K562 (cell line): Measurements from ENCODE around the gene SLX9. TPM values are rescaled to one million over a fixed set of nuclear protein-coding genes. Genes with fewer than 3 reads are reported as not detected.

Experiments used
- ATAC-seq: fragments of 200-7000 bp; cut with Tn5 transposase; 3 replicates; pipeline ENCODE4 v1.9.1; 2020; ENCODE audit warnings: moderate library complexity
- BruUV-seq: library from RNA; stranded (reverse); fragments of 400-500 nt; replicated peaks from 2 replicates; lab custom pipeline; 2021; lab: Mats Ljungman, UMichigan
- CTCF ChIA-PET: fragments of 300-600 bp; formaldehyde crosslinking; extraction: SDS; loops from one replicate; lab custom pipeline; 2021; ENCODE audit warnings: low intra/inter-chr PET ratio; lab: Yijun Ruan, JAX
- POLR2A ChIA-PET: fragments of 300-600, 350-650 bp; sonication (Branson Sonifier 250); formaldehyde crosslinking; extraction: SDS; loops from one replicate; lab custom pipeline; 2021; ENCODE audit warnings: antibody characterized with exemption, inconsistent platforms; lab: Yijun Ruan, JAX
- DNase-seq, 4 experiments: peaks; one replicate each; pipeline versions ENCODE4 v3.0.0 to v3.0.0-alpha.2; 2011 to 2018; ENCODE audit warnings: low spot score in 3 of 4, mixed read lengths in 3 of 4; ENCODE audit errors: extremely low read depth in 1 of 4
- FAIRE-seq: peaks from 2 replicates; lab custom pipeline; 2011; peaks lifted over from hg19 to GRCh38; lab: Jason Lieb, UNC
- H2AFZ ChIP-seq: 2 replicates; pipeline ENCODE4 v1.6.0; 2011; ENCODE audit warnings: low read depth, low read length, control low read depth, inconsistent platforms
- H3K27ac ChIP-seq: fragments of 200-600 bp; 3 replicates; pipeline ENCODE4 v1.8.0; 2011; ENCODE audit warnings: low read depth, mild to moderate bottlenecking, control low read depth, inconsistent platforms, low read length, moderate library complexity, mixed read lengths; ENCODE audit errors: extremely low read depth
- H3K27me3 ChIP-seq, 2 experiments: fragments of 300-600 bp in 1 of 2; 2 replicates in 1 of 2; 3 replicates in 1 of 2; pipeline versions ENCODE4 v1.6.0 to v1.8.0; 2011; ENCODE audit warnings: inconsistent platforms in 2 of 2, low read length in 2 of 2, mild to moderate bottlenecking in 1 of 2, mixed read lengths in 1 of 2, moderate library complexity in 1 of 2; ENCODE audit not compliant: control insufficient read depth in 2 of 2, insufficient read depth in 2 of 2
- H3K36me3 ChIP-seq: fragments of 300-600 bp; 3 replicates; pipeline ENCODE4 v1.8.0; 2011; ENCODE audit warnings: mild to moderate bottlenecking, low read length, inconsistent platforms; ENCODE audit not compliant: control insufficient read depth, insufficient read depth
- H3K4me1 ChIP-seq, 2 experiments: fragments of 200-600 bp in 1 of 2; replicated peaks in 1 of 2; 2 replicates in 1 of 2; 3 replicates in 1 of 2; pipeline versions ENCODE4 v1.5.1 to v1.8.0; 2011; ENCODE audit warnings: inconsistent platforms in 2 of 2, low read length in 2 of 2, mild to moderate bottlenecking in 1 of 2, mixed read lengths in 1 of 2, moderate library complexity in 1 of 2; ENCODE audit not compliant: control insufficient read depth in 2 of 2, insufficient read depth in 2 of 2
- H3K4me2 ChIP-seq: 2 replicates; pipeline ENCODE4 v1.6.1; 2011; ENCODE audit warnings: low read length, control low read depth, inconsistent platforms, mixed read lengths; ENCODE audit not compliant: insufficient read depth
- H3K4me3 ChIP-seq: fragments of 200-600 bp; sonication (generic), shearing (Covaris generic); 2 replicates; pipeline ENCODE4 v1.5.1; 2016; ENCODE audit warnings: control low read depth, inconsistent platforms
- H3K79me2 ChIP-seq: fragments of 200-600 bp; 3 replicates; pipeline ENCODE4 v1.8.0; 2011; ENCODE audit warnings: low read length, inconsistent platforms; ENCODE audit not compliant: control insufficient read depth, insufficient read depth
- H3K9ac ChIP-seq, 2 experiments: 2 replicates each; pipeline versions ENCODE4 v1.6.0 to v1.6.1; 2011; ENCODE audit warnings: low read depth in 2 of 2, low read length in 2 of 2, control low read depth in 1 of 2, inconsistent platforms in 1 of 2, mild to moderate bottlenecking in 1 of 2, mixed read lengths in 1 of 2; ENCODE audit not compliant: insufficient read depth in 1 of 2
- H3K9me1 ChIP-seq: one replicate; pipeline ENCODE4 v1.6.0; 2011; ENCODE audit warnings: inconsistent platforms, mild to moderate bottlenecking, low read length, moderate library complexity; ENCODE audit not compliant: control insufficient read depth, insufficient read depth
- H3K9me3 ChIP-seq: replicated peaks from 2 replicates; pipeline ENCODE4 v1.5.1; 2011; ENCODE audit warnings: low read depth, low read length, inconsistent platforms; ENCODE audit not compliant: control insufficient read depth, insufficient read depth
- H4K20me1 ChIP-seq: replicated peaks from 2 replicates; pipeline ENCODE4 v1.6.1; 2011; ENCODE audit warnings: low read length, inconsistent platforms, mixed read lengths; ENCODE audit not compliant: control insufficient read depth, insufficient read depth
- BRD9 ChIP-seq: fragments of 450-650 bp; IDR thresholded peaks from 2 replicates; pipeline ENCODE4 v1.6.1; 2018; ENCODE audit warnings: low read depth; ENCODE audit not compliant: partially characterized antibody
- DPF2 ChIP-seq: fragments of 450-650 bp; IDR thresholded peaks from 2 replicates; pipeline ENCODE4 v1.6.1; 2016
- GATAD2B ChIP-seq: fragments of 450-650 bp; IDR thresholded peaks from 2 replicates; pipeline ENCODE4 v1.6.1; 2017; ENCODE audit warnings: mild to moderate bottlenecking, borderline replicate concordance
- MED1 ChIP-seq: sonication (generic); formaldehyde crosslinking; IDR thresholded peaks from 2 replicates; pipeline ENCODE4 v1.8.1; 2023; ENCODE audit warnings: missing genetic modification reagents, borderline replicate concordance
- NKRF ChIP-seq: fragments of 450-650 bp; IDR thresholded peaks from 2 replicates; pipeline ENCODE4 v1.6.1; 2016; ENCODE audit warnings: borderline replicate concordance
- PHF20 ChIP-seq: fragments of 450-650 bp; IDR thresholded peaks from 2 replicates; pipeline ENCODE4 v1.6.1; 2018; ENCODE audit not compliant: partially characterized antibody
- STAG1 ChIP-seq: sonication (generic); formaldehyde crosslinking; IDR thresholded peaks from 2 replicates; pipeline ENCODE4 v1.5.0; 2020; ENCODE audit warnings: missing genetic modification reagents, borderline replicate concordance
- ZNF644 ChIP-seq: fragments of 200-800 bp; sonication (Bioruptor generic); IDR thresholded peaks from 2 replicates; pipeline ENCODE4 v1.6.1; 2016; ENCODE audit warnings: low read depth, missing genetic modification characterization, missing compliant biosample characterization
- whole genome bisulfite sequencing: fragments of 100-300 bp; shearing (Covaris generic); methylation state at CpG from one replicate; pipeline ENCODE4 v1.1.6; 2016; ENCODE audit warnings: low coverage, mixed read lengths; ENCODE audit not compliant: insufficient coverage; ENCODE audit errors: missing lambda C conversion rate; 5-methylcytosine and 5-hydroxymethylcytosine counted together
- in situ Hi-C: fragments of 300-500 bp; cut with MboI; formaldehyde crosslinking; loops from 4 replicates; pipeline ENCODE4 v1.15.0; 2018; ENCODE audit warnings: inconsistent platforms, mixed read lengths
- intact Hi-C: fragments of 100-400 bp; cut with micrococcal nuclease; formaldehyde crosslinking; loops from 2 replicates; pipeline ENCODE4 v1.14.2; 2022
- polyA plus RNA-seq, 8 experiments: library from polyadenylated mRNA; depleted of rRNA in 4 of 8; stranded (reverse) in 5 of 8; unstranded in 3 of 8; fragments of >200 nt; fragmentation: Nextera tagmentation in 2 of 8; fragmentation: Illumina TruSeq in 1 of 8; extraction: Ambion mirVana in 2 of 8; extraction: Trizol in 1 of 8; gene quantifications; 2 replicates each; pipeline versions ENCODE4 v1.2.1 to v1.2.3, GENCODE V29; 2011 to 2014; ENCODE audit warnings: inconsistent platforms in 1 of 8, missing spikeins in 1 of 8
- total RNA-seq, 7 experiments: library from RNA; depleted of rRNA in 6 of 7; stranded (reverse); fragments of >200 nt in 6 of 7; fragmentation: Illumina TruSeq in 2 of 7; extraction: Trizol in 2 of 7; gene quantifications; 2 replicates each; pipeline versions ENCODE4 v1.2.1 to v1.2.3, GENCODE V29; 2011 to 2021; ENCODE audit warnings: low replicate concordance in 1 of 7

Gene SLX9
- total and polyA plus RNA-seq, 9 of the 15 experiments (the other 6 are each of a cell fraction or from before 2014, with no cell fraction given): 1.2 to 75.5 (median 16.5) TPM

- TF ChIP-seq NKRF (peak; percentile 46; the same call in 1 of the 2 replicates), DPF2 (0 out of 2 replicates have a peak, but pooled peaks have one; percentile 21), PHF20 (peak; percentile 18), BRD9 (no peak), ZNF644 (tag) (no peak)
- TF ChIP-seq, all 486 proteins: peak for 4
Measured at GRCh38 chr21:44904141-44904923, 35.5 kb upstream of the SLX9 start (continued).

DNA sequence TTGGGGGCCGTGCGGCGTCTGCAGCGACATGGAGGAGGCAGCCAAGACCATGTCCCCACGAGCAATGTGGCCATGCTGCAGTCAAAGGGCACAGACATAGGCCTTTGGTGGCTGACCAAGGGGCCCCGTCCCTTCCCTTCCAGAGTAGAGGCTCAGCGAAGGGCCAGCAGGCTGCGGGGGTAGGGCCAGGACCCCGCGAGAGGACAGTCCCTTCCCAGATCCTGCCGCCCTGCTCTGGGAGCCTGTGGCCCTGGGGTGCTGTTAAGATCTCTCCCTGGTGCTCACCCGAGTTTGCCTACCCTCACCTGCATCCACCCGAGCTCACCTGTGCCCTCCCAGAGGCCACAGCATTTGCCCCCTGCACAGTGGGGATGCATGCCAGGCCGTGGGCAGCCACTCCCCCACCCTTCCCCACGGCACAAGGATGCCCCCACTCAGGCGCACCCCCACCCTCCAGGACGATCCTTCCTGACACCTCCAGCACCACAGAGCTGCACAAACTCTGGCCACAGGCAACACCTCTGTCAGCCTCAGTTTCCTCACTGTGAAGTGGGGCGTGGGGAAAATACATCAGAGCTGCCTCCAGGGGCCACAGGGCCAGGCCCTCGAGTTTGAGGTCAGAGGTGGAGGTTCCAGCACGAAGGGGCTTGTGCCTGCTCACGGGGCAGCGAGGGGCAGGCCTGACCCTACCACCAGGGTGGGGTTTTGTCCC lies 34.7 kb upstream of the SLX9 start:
- peaks cover 9 to 70% of the 10 kb centered on the region in 2 experiments; a peak in 3 of 5 replicates for H3K4me1 ChIP-seq

More for the DNA sequence above, 34.7 kb upstream of the SLX9 start:
- ChIA-PET CTCF (no interaction called here), POLR2A (interaction anchor here (1.0 kb wide), 2 partner anchors 11 to 87 kb away, joined by 3 to 4 read pairs; partner anchors contain the start of gene SUMO3)
- BruUV-seq: no TSS peak
- FAIRE-seq: no peak
- Histone ChIP-seq H3K9me1 (no peaks in the 10 kb centered on the region), H3K36me3 (no peaks in the 10 kb centered on the region; the same call in 2 of the 3 replicates), H2AFZ (no peak overlapping the region), H3K4me3 (no peak overlapping the region), H3K9ac (peak overlapping the region in 1 of 2 experiments; percentile 15; a peak in 1 of 4 replicates), H3K79me2 (no peaks in the 10 kb centered on the region), H3K27ac (no peak overlapping the region), H4K20me1 (peaks cover 6% of the 10 kb centered on the region), H3K27me3 (peaks cover 40 to 81% of the 10 kb centered on the region in 2 experiments), H3K4me2 (no peak overlapping the region), H3K9me3 (peaks cover 12% of the 10 kb centered on the region)
- in situ Hi-C loops: no loop called here
- ATAC-seq: no peak
- no peak for DNase-seq
- intact Hi-C loops: no loop called here
- no peak for TF ChIP-seq GATAD2B
- TF ChIP-seq MED1: 0 out of 2 replicates have a peak, but pooled peaks have one; percentile 77
- peak; percentile 31; the same call in 1 of the 2 replicates for TF ChIP-seq STAG1 (CRISPR knock-in tag)
- 29% methylated on average over 22 of the region's 22 CpGs for WGBS
